ENCODE data around the gene EXOC4.

Gene EXOC4

GRCh38 chr7:133539016-133539415 is 286.1 kb downstream of the EXOC4 start:
- DNase-seq (ENCODE audit: low read depth), result no peak

GRCh38 chr7:133540096-133540860 is 287.4 kb downstream of the EXOC4 start:
- no peak for DNase-seq (ENCODE audit: low read depth)

GRCh38 chr7:133542209-133542780 is 289.4 kb downstream of the EXOC4 start:
- DNase-seq (ENCODE audit: low read depth), result no peak

GRCh38 chr7:133543657-133544056 is 290.8 kb downstream of the EXOC4 start:
- no peak for DNase-seq (ENCODE audit: low read depth)

- no peak for DNase-seq (ENCODE audit: low read depth)
Observed at GRCh38 chr7:133545618-133546017, 292.7 kb downstream of the EXOC4 start.

GRCh38 chr7:133547981-133548380 is 295.1 kb downstream of the EXOC4 start:
- DNase-seq (ENCODE audit: low read depth), result no peak

- no peak for DNase-seq (ENCODE audit: low read depth)
Observed at GRCh38 chr7:133549633-133550032, 296.8 kb downstream of the EXOC4 start.

GRCh38 chr7:133550145-133550544 is 297.3 kb downstream of the EXOC4 start:
- no peak for DNase-seq (ENCODE audit: low read depth)

GRCh38 chr7:133550811-133551210 is 297.9 kb downstream of the EXOC4 start:
- no peak for DNase-seq (ENCODE audit: low read depth)

GRCh38 chr7:133551466-133551865 is 298.6 kb downstream of the EXOC4 start:
- DNase-seq (ENCODE audit: low read depth), result no peak

GRCh38 chr7:133552079-133552478 is 299.2 kb downstream of the EXOC4 start:
- DNase-seq (ENCODE audit: low read depth), result no peak

GRCh38 chr7:133554330-133554729 is 301.5 kb downstream of the EXOC4 start:
- no peak for DNase-seq (ENCODE audit: low read depth)

GRCh38 chr7:133556048-133556447 is 303.2 kb downstream of the EXOC4 start:
- no peak for DNase-seq (ENCODE audit: low read depth)

- no peak for DNase-seq (ENCODE audit: low read depth)
Observed at GRCh38 chr7:133556553-133556952, 303.7 kb downstream of the EXOC4 start.

GRCh38 chr7:133560900-133561299 is 308.0 kb downstream of the EXOC4 start:
- DNase-seq (ENCODE audit: low read depth), result no peak

- DNase-seq (ENCODE audit: low read depth), result no peak
Observed at GRCh38 chr7:133561396-133561795, 308.5 kb downstream of the EXOC4 start.

GRCh38 chr7:133562621-133563020 is 309.7 kb downstream of the EXOC4 start:
- no peak for DNase-seq (ENCODE audit: low read depth)

- DNase-seq (ENCODE audit: low read depth), result no peak
Observed at GRCh38 chr7:133563251-133563650, 310.4 kb downstream of the EXOC4 start.

- DNase-seq (ENCODE audit: low read depth), result no peak
Observed at GRCh38 chr7:133564484-133564883, 311.6 kb downstream of the EXOC4 start.

GRCh38 chr7:133568544-133568943 is 315.7 kb downstream of the EXOC4 start:
- no peak for DNase-seq (ENCODE audit: low read depth)

GRCh38 chr7:133570321-133570720 is 317.4 kb downstream of the EXOC4 start:
- no peak for DNase-seq (ENCODE audit: low read depth)

- no peak for DNase-seq (ENCODE audit: low read depth)
Observed at GRCh38 chr7:133571076-133571475, 318.2 kb downstream of the EXOC4 start.

GRCh38 chr7:133572087-133572486 is 319.2 kb downstream of the EXOC4 start:
- no peak for DNase-seq (ENCODE audit: low read depth)

GRCh38 chr7:133572843-133573242 is 320.0 kb downstream of the EXOC4 start:
- DNase-seq (ENCODE audit: low read depth), result no peak
